Omental fat pad (tissue), 4 donors: ENCODE results near the gene ACOT8. TPM values are rescaled to one million over a fixed set of nuclear protein-coding genes. Genes with fewer than 3 reads are reported as not detected.
"Not testable (repeated sequence)": the region's sequence is repeated elsewhere in the genome, so short reads cannot be mapped to it uniquely, and the experiment has no call there.

Experiments used
- ATAC-seq: fragments of 150-250 bp; one replicate; pipeline ENCODE4 v1.9.1; 2016; ENCODE audit warnings: mild to moderate bottlenecking, moderate library complexity; ENCODE audit not compliant: low FRiP score
- DNase-seq: peaks from one replicate; pipeline ENCODE4 v3.0.0-alpha.2; 2019; ENCODE audit warnings: low spot score
- CTCF ChIP-seq, 3 donors: fragments of 450-650 bp; IDR thresholded peaks; one replicate each; pipeline ENCODE4 v1.5.1; 2016 to 2017; ENCODE audit warnings: antibody characterized with exemption in 3 of 3, mild to moderate bottlenecking in 3 of 3, moderate library complexity in 2 of 3
- total RNA-seq, 4 donors: library from RNA; depleted of rRNA; stranded (reverse); fragments of >200 nt; gene quantifications; one replicate each; pipeline ENCODE4 v1.1.0, GENCODE V29; 2016

The ACOT8 gene
- total RNA-seq, 4 donors from 2014 or later = 16.1 to 35.0 (median 30.8) TPM

- no peak for TF ChIP-seq CTCF (IDR thresholded peaks at IDR 0.05)
- no peak for DNase-seq
- no peak for ATAC-seq
Measured at GRCh38 chr20:45886590-45887345, 29.6 kb upstream of the ACOT8 start.

GRCh38 chr20:45883100-45883469, 25.9 kb upstream of the ACOT8 start:
- TF ChIP-seq CTCF (IDR thresholded peaks at IDR 0.05) = no peak
- ATAC-seq (no peak), DNase-seq (no peak)

GRCh38 chr20:45882469-45883099, 25.4 kb upstream of the ACOT8 start:
- no peak for TF ChIP-seq CTCF (IDR thresholded peaks at IDR 0.05)
- no peak for DNase-seq
- no peak for ATAC-seq

GRCh38 chr20:45880988-45881788, 24.0 kb upstream of the ACOT8 start, which contains the start of gene ZSWIM1:
Gene ZSWIM1, plus strand, starts transcription at chr20:45881227. Its CDS starts 1,366 bp downstream, at chr20:45882593.
- DNase-seq (peak; percentile 100), ATAC-seq (peak; percentile 90)

GRCh38 chr20:45878076-45878761, 21.0 kb upstream of the ACOT8 start:
- TF ChIP-seq CTCF (IDR thresholded peaks at IDR 0.05) = no peak
- DNase-seq (no peak), ATAC-seq (no peak)

More at GRCh38 chr20:45880988-45881788, 24.0 kb upstream of the ACOT8 start, which contains the start of gene ZSWIM1:
- TF ChIP-seq CTCF (IDR thresholded peaks at IDR 0.05) = no peak

GRCh38 chr20:45874576-45874975, 17.4 kb upstream of the ACOT8 start:
- DNase-seq (no peak), ATAC-seq (no peak)
- TF ChIP-seq CTCF (IDR thresholded peaks at IDR 0.05) = no peak

GRCh38 chr20:45874104-45874481, 16.9 kb upstream of the ACOT8 start:
- ATAC-seq, DNase-seq: not testable (repeated sequence)
